ENCODE measurements around the gene ATP6V0C. TPM values are rescaled to one million over a fixed set of nuclear protein-coding genes. Genes with fewer than 3 reads are reported as not detected.

The ATP6V0C gene
- total and polyA plus RNA-seq, 2 of the 13 experiments (the other 11 are each of a cell fraction or from before 2014, with no cell fraction given), result 10.4 to 20.1 TPM

- no peak for TF ChIP-seq ZNF710 (CRISPR knock-in tag; IDR thresholded peaks at IDR 0.05; ENCODE audit: borderline replicate concordance)
- no peak for TF ChIP-seq PAXIP1 (CRISPR knock-in tag; conservative IDR thresholded peaks at IDR 0.05)
- no peak for TF ChIP-seq TRAFD1 (CRISPR knock-in tag; IDR thresholded peaks at IDR 0.05; ENCODE audit: borderline replicate concordance)
- no peak for TF ChIP-seq ZMYM4 (CRISPR knock-in tag; IDR thresholded peaks at IDR 0.05)
- TF ChIP-seq TEF (CRISPR knock-in tag; IDR thresholded peaks at IDR 0.05), result no peak
- no peak for TF ChIP-seq TSC22D2 (CRISPR knock-in tag; IDR thresholded peaks at IDR 0.05; ENCODE audit: borderline replicate concordance)
- TF ChIP-seq HMG20B (CRISPR knock-in tag; conservative IDR thresholded peaks at IDR 0.05), result no peak
- TF ChIP-seq ZSCAN21 (CRISPR knock-in tag; IDR thresholded peaks at IDR 0.05; ENCODE audit: borderline replicate concordance), result no peak; the same call in 1 of the 2 replicates
- TF ChIP-seq ZNF83 (CRISPR knock-in tag; IDR thresholded peaks at IDR 0.05; ENCODE audit: borderline replicate concordance), result 0 out of 2 replicates have a peak, but pooled peaks have one; percentile 19
- TF ChIP-seq FOXC1 (CRISPR knock-in tag; IDR thresholded peaks at IDR 0.05; ENCODE audit: borderline replicate concordance), result no peak; the same call in 1 of the 2 replicates
- no peak for TF ChIP-seq MYPOP (CRISPR knock-in tag; IDR thresholded peaks at IDR 0.05)
- no peak for TF ChIP-seq FOXP4 (CRISPR knock-in tag; IDR thresholded peaks at IDR 0.05)
- TF ChIP-seq U2AF2 (IDR thresholded peaks at IDR 0.05; ENCODE audit: low read depth, low read length), result no peak
- TF ChIP-seq IKZF4 (CRISPR knock-in tag; IDR thresholded peaks at IDR 0.05; ENCODE audit: borderline replicate concordance, low read depth, not compliant biosample characterization), result peak; percentile 25
- no peak; the same call in 1 of the 2 replicates for TF ChIP-seq SRY (CRISPR knock-in tag; IDR thresholded peaks at IDR 0.05)
These were observed 39.5 kb upstream of the ATP6V0C start (continued) for GRCh38 chr16:2473999-2474876.
